K562 (cell line): ENCODE measurements around the gene MAP3K2.

Source experiments
- CHD1 ChIP-seq: fragments of 200-600 bp; sonication (generic); IDR thresholded peaks from one replicate; pipeline ENCODE4 v1.6.1; 2012; ENCODE audit warnings: mild to moderate bottlenecking, moderate library complexity, low read length, inconsistent platforms
- FOXA1 ChIP-seq: fragments of 450-650 bp; IDR thresholded peaks from 2 replicates; pipeline ENCODE4 v1.6.1; 2016; ENCODE audit warnings: mild to moderate bottlenecking, borderline replicate concordance
- FOXM1 ChIP-seq, 2 experiments: fragments of 450-650 bp in 1 of 2; sonication (generic) in 1 of 2; formaldehyde crosslinking in 1 of 2; IDR thresholded peaks; 2 replicates each; pipeline versions ENCODE4 v1.6.1 to v1.9.0; 2017 to 2022; ENCODE audit warnings: low read depth in 2 of 2, mild to moderate bottlenecking in 2 of 2, missing genetic modification reagents in 1 of 2, moderate library complexity in 1 of 2
- GTF2A2 ChIP-seq: IDR thresholded peaks from 2 replicates; pipeline ENCODE4 v1.6.1; 2016; ENCODE audit warnings: mild to moderate bottlenecking, missing genetic modification characterization, missing compliant biosample characterization
- MAZ ChIP-seq, 2 experiments: fragments of 450-650 bp in 1 of 2; sonication (generic) in 1 of 2; formaldehyde crosslinking; IDR thresholded peaks in 1 of 2; conservative IDR thresholded peaks in 1 of 2; 2 replicates each; pipeline versions ENCODE4 v1.4.0 to v1.5.0; 2020; ENCODE audit warnings: mild to moderate bottlenecking in 1 of 2, missing genetic modification reagents in 1 of 2
- NFATC3 ChIP-seq: fragments of 450-650 bp; IDR thresholded peaks from 2 replicates; pipeline ENCODE4 v1.6.1; 2017; ENCODE audit warnings: mild to moderate bottlenecking
- ZC3H11A ChIP-seq: IDR thresholded peaks from 2 replicates; pipeline ENCODE4 v1.6.1; 2012; ENCODE audit warnings: low read depth, low read length, improper control_type of control experiment
- ZC3H8 ChIP-seq: fragments of 450-650 bp; IDR thresholded peaks from 2 replicates; pipeline ENCODE4 v1.6.1; 2017
- ZNF197 ChIP-seq: fragments of 200-800 bp; sonication (Bioruptor generic); IDR thresholded peaks from 2 replicates; pipeline ENCODE4 v1.6.1; 2016; ENCODE audit warnings: low read depth, missing genetic modification characterization, missing compliant biosample characterization
- TF ChIP-seq, protein P1 (sequence below): sonication (generic); formaldehyde crosslinking; IDR thresholded peaks from 2 replicates; pipeline ENCODE4 v1.8.0; 2022; ENCODE audit warnings: mild to moderate bottlenecking, missing genetic modification reagents
- TF ChIP-seq, protein P2 (sequence below): sonication (generic); formaldehyde crosslinking; IDR thresholded peaks from 2 replicates; pipeline ENCODE4 v1.5.0; 2020; ENCODE audit warnings: missing genetic modification reagents
- TF ChIP-seq, protein P3 (sequence below), 3 experiments: IDR thresholded peaks in 2 of 3; conservative IDR thresholded peaks in 1 of 3; 2 replicates each; pipeline ENCODE4 v1.5.1; 2011 to 2012; ENCODE audit warnings: low read length in 3 of 3, mild to moderate bottlenecking in 3 of 3, control low read depth in 2 of 3, improper control_type of control experiment in 1 of 3, inconsistent platforms in 1 of 3, low read depth in 1 of 3, mixed read lengths in 1 of 3, moderate library complexity in 1 of 3; ENCODE audit not compliant: insufficient read depth in 2 of 3
- TF ChIP-seq, protein P4 (sequence below): sonication (generic); formaldehyde crosslinking; IDR thresholded peaks from 2 replicates; pipeline ENCODE4 v1.9.0; 2022; ENCODE audit warnings: mild to moderate bottlenecking, missing genetic modification reagents
- TF ChIP-seq, protein P5 (sequence below): sonication (generic); formaldehyde crosslinking; IDR thresholded peaks from 2 replicates; pipeline ENCODE4 v1.9.0; 2022; ENCODE audit warnings: mild to moderate bottlenecking, missing genetic modification reagents

DNA sequence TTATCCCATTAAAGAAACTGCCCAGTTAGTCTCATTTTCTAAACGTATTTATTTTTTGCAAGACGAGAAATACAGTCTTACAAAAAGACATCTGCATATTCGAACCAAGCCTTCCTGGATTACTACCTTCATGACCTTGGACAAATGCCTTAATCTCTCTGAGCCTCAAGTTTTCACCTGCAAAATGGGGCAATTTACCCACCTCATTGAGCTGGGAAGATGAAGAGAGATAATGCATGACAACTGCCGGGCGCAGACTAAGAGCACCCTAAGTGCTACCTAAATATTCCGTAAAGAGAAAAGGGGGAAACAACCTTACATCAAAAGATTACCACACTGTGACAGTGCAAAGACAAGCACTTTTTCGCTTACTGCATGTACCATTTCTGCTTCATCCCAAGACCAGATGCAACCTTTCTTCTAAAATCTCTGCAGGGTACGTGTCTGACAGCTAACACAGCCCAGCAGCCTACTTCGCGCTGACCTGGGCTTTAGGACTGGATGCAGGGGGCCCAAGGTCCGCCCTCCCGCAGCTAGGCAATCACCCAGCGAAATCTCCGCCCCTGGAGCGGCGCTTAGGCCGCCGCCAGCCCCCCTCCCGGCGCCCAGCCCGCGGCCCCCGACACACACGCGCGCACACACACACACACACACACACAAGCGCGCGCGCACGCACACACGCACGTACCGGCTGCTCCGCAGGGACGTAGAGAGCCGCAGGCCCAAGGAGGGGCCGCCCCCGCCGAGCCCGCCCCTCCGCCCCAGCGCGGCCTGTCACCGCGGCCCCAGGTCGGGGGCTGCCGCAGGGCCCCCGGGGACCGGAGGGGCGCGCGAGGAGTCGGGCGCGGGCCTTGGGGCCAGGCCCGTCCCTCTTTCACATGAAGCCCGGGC lies 766 bp downstream of the MAP3K2 start:
- TF ChIP-seq ZNF197 (CRISPR knock-in tag) (peak; percentile 53; the same call in 1 of the 2 replicates), FOXA1 (no peak), GTF2A2 (tag) (no peak), ZC3H8 (no peak), FOXM1 (IDR thresholded peaks at IDR 0.05; ENCODE audit: low read depth) (no peak), FOXM1 (CRISPR knock-in tag; IDR thresholded peaks at IDR 0.05; ENCODE audit: low read depth) (no peak), CHD1 (no peak), MAZ (CRISPR knock-in tag; conservative IDR thresholded peaks at IDR 0.05 in 1 of 2, IDR thresholded peaks at IDR 0.05 in 1 of 2) (peak in 1 of 2 experiments; percentile 38; a peak in 2 of 4 replicates), ZC3H11A (no peak), NFATC3 (no peak)
- TF ChIP-seq, protein P1, sequence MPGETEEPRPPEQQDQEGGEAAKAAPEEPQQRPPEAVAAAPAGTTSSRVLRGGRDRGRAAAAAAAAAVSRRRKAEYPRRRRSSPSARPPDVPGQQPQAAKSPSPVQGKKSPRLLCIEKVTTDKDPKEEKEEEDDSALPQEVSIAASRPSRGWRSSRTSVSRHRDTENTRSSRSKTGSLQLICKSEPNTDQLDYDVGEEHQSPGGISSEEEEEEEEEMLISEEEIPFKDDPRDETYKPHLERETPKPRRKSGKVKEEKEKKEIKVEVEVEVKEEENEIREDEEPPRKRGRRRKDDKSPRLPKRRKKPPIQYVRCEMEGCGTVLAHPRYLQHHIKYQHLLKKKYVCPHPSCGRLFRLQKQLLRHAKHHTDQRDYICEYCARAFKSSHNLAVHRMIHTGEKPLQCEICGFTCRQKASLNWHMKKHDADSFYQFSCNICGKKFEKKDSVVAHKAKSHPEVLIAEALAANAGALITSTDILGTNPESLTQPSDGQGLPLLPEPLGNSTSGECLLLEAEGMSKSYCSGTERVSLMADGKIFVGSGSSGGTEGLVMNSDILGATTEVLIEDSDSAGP (CRISPR knock-in tag), result 0 out of 2 replicates have a peak, but pooled peaks have one; percentile 40
- TF ChIP-seq, protein P2, sequence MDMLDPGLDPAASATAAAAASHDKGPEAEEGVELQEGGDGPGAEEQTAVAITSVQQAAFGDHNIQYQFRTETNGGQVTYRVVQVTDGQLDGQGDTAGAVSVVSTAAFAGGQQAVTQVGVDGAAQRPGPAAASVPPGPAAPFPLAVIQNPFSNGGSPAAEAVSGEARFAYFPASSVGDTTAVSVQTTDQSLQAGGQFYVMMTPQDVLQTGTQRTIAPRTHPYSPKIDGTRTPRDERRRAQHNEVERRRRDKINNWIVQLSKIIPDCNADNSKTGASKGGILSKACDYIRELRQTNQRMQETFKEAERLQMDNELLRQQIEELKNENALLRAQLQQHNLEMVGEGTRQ (CRISPR knock-in tag), result no peak
- TF ChIP-seq, protein P3, sequence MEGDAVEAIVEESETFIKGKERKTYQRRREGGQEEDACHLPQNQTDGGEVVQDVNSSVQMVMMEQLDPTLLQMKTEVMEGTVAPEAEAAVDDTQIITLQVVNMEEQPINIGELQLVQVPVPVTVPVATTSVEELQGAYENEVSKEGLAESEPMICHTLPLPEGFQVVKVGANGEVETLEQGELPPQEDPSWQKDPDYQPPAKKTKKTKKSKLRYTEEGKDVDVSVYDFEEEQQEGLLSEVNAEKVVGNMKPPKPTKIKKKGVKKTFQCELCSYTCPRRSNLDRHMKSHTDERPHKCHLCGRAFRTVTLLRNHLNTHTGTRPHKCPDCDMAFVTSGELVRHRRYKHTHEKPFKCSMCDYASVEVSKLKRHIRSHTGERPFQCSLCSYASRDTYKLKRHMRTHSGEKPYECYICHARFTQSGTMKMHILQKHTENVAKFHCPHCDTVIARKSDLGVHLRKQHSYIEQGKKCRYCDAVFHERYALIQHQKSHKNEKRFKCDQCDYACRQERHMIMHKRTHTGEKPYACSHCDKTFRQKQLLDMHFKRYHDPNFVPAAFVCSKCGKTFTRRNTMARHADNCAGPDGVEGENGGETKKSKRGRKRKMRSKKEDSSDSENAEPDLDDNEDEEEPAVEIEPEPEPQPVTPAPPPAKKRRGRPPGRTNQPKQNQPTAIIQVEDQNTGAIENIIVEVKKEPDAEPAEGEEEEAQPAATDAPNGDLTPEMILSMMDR (IDR thresholded peaks at IDR 0.05 in 2 of 3, conservative IDR thresholded peaks at IDR 0.05 in 1 of 3; ENCODE audit: insufficient read depth in 2 of 3, low read depth in 1 of 3, low read length in 3 of 3), result no peak
- TF ChIP-seq, protein P4, sequence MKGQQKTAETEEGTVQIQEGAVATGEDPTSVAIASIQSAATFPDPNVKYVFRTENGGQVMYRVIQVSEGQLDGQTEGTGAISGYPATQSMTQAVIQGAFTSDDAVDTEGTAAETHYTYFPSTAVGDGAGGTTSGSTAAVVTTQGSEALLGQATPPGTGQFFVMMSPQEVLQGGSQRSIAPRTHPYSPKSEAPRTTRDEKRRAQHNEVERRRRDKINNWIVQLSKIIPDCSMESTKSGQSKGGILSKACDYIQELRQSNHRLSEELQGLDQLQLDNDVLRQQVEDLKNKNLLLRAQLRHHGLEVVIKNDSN (CRISPR knock-in tag), result no peak
- TF ChIP-seq, protein P5, sequence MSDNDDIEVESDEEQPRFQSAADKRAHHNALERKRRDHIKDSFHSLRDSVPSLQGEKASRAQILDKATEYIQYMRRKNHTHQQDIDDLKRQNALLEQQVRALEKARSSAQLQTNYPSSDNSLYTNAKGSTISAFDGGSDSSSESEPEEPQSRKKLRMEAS, result no peak
